NCI-H187 treated with DMSO at 0.1 percent for 48 hours (cell line): ENCODE results near the gene ZDHHC12.
"Not testable (repeated sequence)": the region's sequence is repeated elsewhere in the genome, so short reads cannot be mapped to it uniquely, and the experiment has no call there.

Source experiments
- DNase-seq: peaks from one replicate; lab custom pipeline; 2025; lab: John Stamatoyannopoulos, UW

Gene ZDHHC12

GRCh38 chr9:128707446-128707845 is 16.5 kb downstream of the ZDHHC12 start:
- no peak for DNase-seq

- no peak for DNase-seq
These were observed 17.1 kb downstream of the ZDHHC12 start for GRCh38 chr9:128706671-128707381.

- DNase-seq = no peak
These were observed 17.9 kb downstream of the ZDHHC12 start for GRCh38 chr9:128706045-128706444.

GRCh38 chr9:128705051-128705965 is 18.6 kb downstream of the ZDHHC12 start:
- DNase-seq = no peak

GRCh38 chr9:128704356-128704670 is 19.6 kb downstream of the ZDHHC12 start:
- DNase-seq = no peak

GRCh38 chr9:128703616-128704355 is 20.1 kb downstream of the ZDHHC12 start:
- DNase-seq = no peak

- no peak for DNase-seq
These were observed 20.8 kb downstream of the ZDHHC12 start for GRCh38 chr9:128702949-128703615.

- DNase-seq = no peak
These were observed 21.4 kb downstream of the ZDHHC12 start, which contains the start of gene PKN3 for GRCh38 chr9:128702445-128702948. Gene PKN3, plus strand, starts transcription at chr9:128702503. Its CDS starts 413 bp downstream, at chr9:128702916.

GRCh38 chr9:128701227-128701854 is 22.6 kb downstream of the ZDHHC12 start:
- DNase-seq = no peak

- not testable (repeated sequence) for DNase-seq
These were observed 24.7 kb downstream of the ZDHHC12 start for GRCh38 chr9:128699096-128699795.

GRCh38 chr9:128696923-128697707 is 26.8 kb downstream of the ZDHHC12 start:
- DNase-seq = no peak

- DNase-seq = no peak
These were observed 29.6 kb downstream of the ZDHHC12 start for GRCh38 chr9:128694344-128694743.

GRCh38 chr9:128693738-128694137 is 30.2 kb downstream of the ZDHHC12 start:
- not testable (repeated sequence) for DNase-seq

- DNase-seq = no peak
These were observed 33.3 kb downstream of the ZDHHC12 start for GRCh38 chr9:128690684-128691034.

- no peak for DNase-seq
These were observed 33.9 kb downstream of the ZDHHC12 start for GRCh38 chr9:128689820-128690683.

GRCh38 chr9:128689293-128689774 is 34.6 kb downstream of the ZDHHC12 start:
- DNase-seq = no peak

- peak; percentile 24 for DNase-seq
These were observed 35.2 kb downstream of the ZDHHC12 start, which contains the start of gene SET for GRCh38 chr9:128688501-128689292. Gene SET, plus strand, starts transcription at chr9:128689222. Its CDS starts 361 bp downstream, at chr9:128689583.

- DNase-seq = no peak
These were observed 36.5 kb downstream of the ZDHHC12 start for GRCh38 chr9:128687453-128687852.
